Activated naive CD8-positive, alpha-beta T cell treated with anti-CD3 and anti-CD28 coated beads, Interleukin-2, amount 50 U/mL, for 24 hours (primary cell): ENCODE measurements around the gene HIVEP2.

Experiments
- ATAC-seq: fragments of 150-1000 bp; cut with Tn5 transposase; one replicate; pipeline ENCODE4 v1.10.0; 2021
- DNase-seq: peaks from one replicate; pipeline ENCODE4 v3.0.0; 2021
- H3K27ac Mint-ChIP-seq: one replicate; pipeline ENCODE4 v1.8.0; 2021; ENCODE audit warnings: mild to moderate bottlenecking, mixed read lengths
- H3K27me3 Mint-ChIP-seq: one replicate; pipeline ENCODE4 v1.8.0; 2021; ENCODE audit warnings: mixed read lengths
- H3K36me3 Mint-ChIP-seq: one replicate; pipeline ENCODE4 v1.8.0; 2021; ENCODE audit warnings: low read depth, mixed read lengths
- H3K4me1 Mint-ChIP-seq: one replicate; pipeline ENCODE4 v1.8.0; 2021; ENCODE audit warnings: mixed read lengths
- H3K4me3 Mint-ChIP-seq: one replicate; pipeline ENCODE4 v1.8.0; 2021; ENCODE audit warnings: mild to moderate bottlenecking, moderate library complexity, mixed read lengths
- H3K9me3 Mint-ChIP-seq: one replicate; pipeline ENCODE4 v1.8.0; 2021; ENCODE audit warnings: mixed read lengths

HIVEP2 gene

GRCh38 chr6:142953373-142954273, 8.6 kb upstream of the HIVEP2 start:
- Mint-ChIP-seq H3K4me1 (peaks cover 26% of the 10 kb centered on the region), H3K36me3 (peaks cover 1% of the 10 kb centered on the region), H3K27me3 (no peaks in the 10 kb centered on the region), H3K27ac (no peak overlapping the region), H3K9me3 (no peaks in the 10 kb centered on the region), H3K4me3 (no peak overlapping the region)
- no peak for ATAC-seq
- no peak for DNase-seq

GRCh38 chr6:142952614-142953013, 7.6 kb upstream of the HIVEP2 start:
- DNase-seq (no peak), ATAC-seq (peak; percentile 47)
- peaks cover 1% of the 10 kb centered on the region for H3K36me3 Mint-ChIP-seq
- no peak overlapping the region for H3K27ac Mint-ChIP-seq
- H3K27me3 Mint-ChIP-seq, result no peaks in the 10 kb centered on the region
- H3K4me3 Mint-ChIP-seq, result no peak overlapping the region
- H3K9me3 Mint-ChIP-seq, result no peaks in the 10 kb centered on the region
- H3K4me1 Mint-ChIP-seq, result peaks cover 36% of the 10 kb centered on the region

GRCh38 chr6:142950291-142950690, 5.3 kb upstream of the HIVEP2 start:
- H3K4me3 Mint-ChIP-seq, result no peak overlapping the region
- no peaks in the 10 kb centered on the region for H3K27me3 Mint-ChIP-seq
- no peaks in the 10 kb centered on the region for H3K9me3 Mint-ChIP-seq
- no peak for ATAC-seq
- no peak overlapping the region for H3K27ac Mint-ChIP-seq
- H3K4me1 Mint-ChIP-seq, result peaks cover 38% of the 10 kb centered on the region
- H3K36me3 Mint-ChIP-seq, result peaks cover 1% of the 10 kb centered on the region
- DNase-seq, result no peak

GRCh38 chr6:142947714-142948480, 2.9 kb upstream of the HIVEP2 start:
- no peak for ATAC-seq

GRCh38 chr6:142946924-142947713, 2.1 kb upstream of the HIVEP2 start:
- H3K4me1 Mint-ChIP-seq, result peaks cover 46% of the 10 kb centered on the region
- peak overlapping the region; percentile 97 for H3K4me3 Mint-ChIP-seq
- peak overlapping the region; percentile 100 for H3K27ac Mint-ChIP-seq
- peaks cover 3% of the 10 kb centered on the region for H3K27me3 Mint-ChIP-seq
- ATAC-seq (peak; percentile 41), DNase-seq (peak; percentile 86)
- H3K9me3 Mint-ChIP-seq, result no peaks in the 10 kb centered on the region
- H3K36me3 Mint-ChIP-seq, result peaks cover 5% of the 10 kb centered on the region

More at GRCh38 chr6:142947714-142948480, 2.9 kb upstream of the HIVEP2 start:
- Mint-ChIP-seq H3K36me3 (peaks cover 6% of the 10 kb centered on the region), H3K4me3 (peak overlapping the region; percentile 97), H3K27ac (peak overlapping the region; percentile 95), H3K4me1 (peaks cover 46% of the 10 kb centered on the region), H3K9me3 (no peaks in the 10 kb centered on the region), H3K27me3 (peaks cover 3% of the 10 kb centered on the region)
- peak; percentile 23 for DNase-seq

- Mint-ChIP-seq H3K27ac (peak overlapping the region; percentile 100), H3K4me3 (peak overlapping the region; percentile 97), H3K36me3 (peaks cover 5% of the 10 kb centered on the region), H3K4me1 (peaks cover 51% of the 10 kb centered on the region), H3K9me3 (no peaks in the 10 kb centered on the region), H3K27me3 (peaks cover 3% of the 10 kb centered on the region)
- ATAC-seq (peak; percentile 50), DNase-seq (peak; percentile 92)
Observed at GRCh38 chr6:142946181-142946923, 1.4 kb upstream of the HIVEP2 start.

GRCh38 chr6:142945446-142946180, 637 bp upstream of the HIVEP2 start:
- DNase-seq (peak; percentile 51), ATAC-seq (no peak)
- peak overlapping the region; percentile 97 for H3K4me3 Mint-ChIP-seq
- peaks cover 7% of the 10 kb centered on the region for H3K36me3 Mint-ChIP-seq
- no peaks in the 10 kb centered on the region for H3K9me3 Mint-ChIP-seq
- H3K4me1 Mint-ChIP-seq, result peaks cover 57% of the 10 kb centered on the region
- peak overlapping the region; percentile 100 for H3K27ac Mint-ChIP-seq
- peaks cover 3% of the 10 kb centered on the region for H3K27me3 Mint-ChIP-seq

- peak overlapping the region; percentile 100 for H3K27ac Mint-ChIP-seq
- DNase-seq, result peak; percentile 95
- H3K27me3 Mint-ChIP-seq, result peaks cover 3% of the 10 kb centered on the region
- peak; percentile 50 for ATAC-seq
- H3K4me3 Mint-ChIP-seq, result peak overlapping the region; percentile 97
- H3K9me3 Mint-ChIP-seq, result no peaks in the 10 kb centered on the region
- H3K4me1 Mint-ChIP-seq, result peaks cover 68% of the 10 kb centered on the region
- H3K36me3 Mint-ChIP-seq, result peaks cover 7% of the 10 kb centered on the region
Observed at GRCh38 chr6:142944124-142945048, 590 bp downstream of the HIVEP2 start.

- H3K4me1 Mint-ChIP-seq, result peaks cover 69% of the 10 kb centered on the region
- ATAC-seq (no peak), DNase-seq (peak; percentile 50)
- H3K27me3 Mint-ChIP-seq, result peaks cover 3% of the 10 kb centered on the region
- no peaks in the 10 kb centered on the region for H3K9me3 Mint-ChIP-seq
- H3K4me3 Mint-ChIP-seq, result peak overlapping the region; percentile 97
- H3K36me3 Mint-ChIP-seq, result peaks cover 7% of the 10 kb centered on the region
- H3K27ac Mint-ChIP-seq, result peak overlapping the region; percentile 100
Observed at GRCh38 chr6:142943711-142944123, 1.3 kb downstream of the HIVEP2 start.

- DNase-seq (no peak), ATAC-seq (no peak)
- Mint-ChIP-seq H3K27me3 (peaks cover 3% of the 10 kb centered on the region), H3K36me3 (peaks cover 15% of the 10 kb centered on the region), H3K27ac (peak overlapping the region; percentile 100), H3K4me1 (peaks cover 69% of the 10 kb centered on the region), H3K4me3 (peak overlapping the region; percentile 97), H3K9me3 (no peaks in the 10 kb centered on the region)
Observed at GRCh38 chr6:142942805-142943227, 2.2 kb downstream of the HIVEP2 start.

GRCh38 chr6:142942238-142942637, 2.7 kb downstream of the HIVEP2 start:
- no peaks in the 10 kb centered on the region for H3K9me3 Mint-ChIP-seq
- H3K36me3 Mint-ChIP-seq, result peaks cover 21% of the 10 kb centered on the region
- H3K27me3 Mint-ChIP-seq, result peaks cover 3% of the 10 kb centered on the region
- ATAC-seq (no peak), DNase-seq (no peak)
- H3K27ac Mint-ChIP-seq, result peak overlapping the region; percentile 100
- peaks cover 70% of the 10 kb centered on the region for H3K4me1 Mint-ChIP-seq
- H3K4me3 Mint-ChIP-seq, result peak overlapping the region; percentile 97

GRCh38 chr6:142941018-142941417, 4.0 kb downstream of the HIVEP2 start:
- H3K4me1 Mint-ChIP-seq, result peaks cover 81% of the 10 kb centered on the region
- peaks cover 3% of the 10 kb centered on the region for H3K27me3 Mint-ChIP-seq
- H3K4me3 Mint-ChIP-seq, result peak overlapping the region; percentile 97
- peaks cover 31% of the 10 kb centered on the region for H3K36me3 Mint-ChIP-seq
- no peaks in the 10 kb centered on the region for H3K9me3 Mint-ChIP-seq
- H3K27ac Mint-ChIP-seq, result peak overlapping the region; percentile 100
- DNase-seq (no peak), ATAC-seq (no peak)
